Medulla oblongata (tissue), 1 donor: ENCODE data around the gene ENDOG.
"Not testable (repeated sequence)": the region's sequence is repeated elsewhere in the genome, so short reads cannot be mapped to it uniquely, and the experiment has no call there.

ENCODE experiments used
- DNase-seq: peaks from one replicate; pipeline ENCODE4 v3.0.0-alpha.2; 2015; ENCODE audit errors: extremely low spot score

ENDOG gene

GRCh38 chr9:128828719-128829452 is 10.6 kb downstream of the ENDOG start:
- DNase-seq = no peak

GRCh38 chr9:128829477-128830251 is 11.4 kb downstream of the ENDOG start, which contains the start of gene SPOUT1:
TSS of gene SPOUT1 (minus strand) at chr9:128829794. CDS start at chr9:128829780, 14 bp downstream.
- peak; percentile 98 for DNase-seq

GRCh38 chr9:128833696-128834095 is 15.4 kb downstream of the ENDOG start:
- no peak for DNase-seq

- DNase-seq = no peak
Observed at GRCh38 chr9:128835246-128836210, 17.2 kb downstream of the ENDOG start.

- DNase-seq = no peak
Observed at GRCh38 chr9:128836509-128837145, 18.3 kb downstream of the ENDOG start.

- no peak for DNase-seq
Observed at GRCh38 chr9:128838338-128838737, 20.0 kb downstream of the ENDOG start.

- DNase-seq = no peak
Observed at GRCh38 chr9:128840524-128840923, 22.2 kb downstream of the ENDOG start.

GRCh38 chr9:128841694-128842492 is 23.6 kb downstream of the ENDOG start:
- no peak for DNase-seq

- not testable (repeated sequence) for DNase-seq
Observed at GRCh38 chr9:128843171-128843570, 24.9 kb downstream of the ENDOG start.

- no peak for DNase-seq
Observed at GRCh38 chr9:128845186-128845931, 27.1 kb downstream of the ENDOG start.

- no peak for DNase-seq
Observed at GRCh38 chr9:128846680-128847030, 28.4 kb downstream of the ENDOG start.

- DNase-seq = no peak
Observed at GRCh38 chr9:128847803-128848202, 29.5 kb downstream of the ENDOG start.

GRCh38 chr9:128851024-128851423 is 32.7 kb downstream of the ENDOG start:
- DNase-seq = not testable (repeated sequence)

- DNase-seq = peak; percentile 69
Observed at GRCh38 chr9:128851779-128852600, 33.7 kb downstream of the ENDOG start.

- not testable (repeated sequence) for DNase-seq
Observed at GRCh38 chr9:128852646-128853045, 34.3 kb downstream of the ENDOG start.

GRCh38 chr9:128854454-128854853 is 36.2 kb downstream of the ENDOG start:
- not testable (repeated sequence) for DNase-seq

GRCh38 chr9:128858476-128858875 is 40.2 kb downstream of the ENDOG start:
- DNase-seq = not testable (repeated sequence)

- DNase-seq = peak; percentile 46
Observed at GRCh38 chr9:128860937-128861336, 42.6 kb downstream of the ENDOG start.

- no peak for DNase-seq
Observed at GRCh38 chr9:128861501-128861900, 43.2 kb downstream of the ENDOG start.
